GM08714 (cell line): ENCODE measurements around the gene PACS2.
"Not testable (repeated sequence)": the region's sequence is repeated elsewhere in the genome, so short reads cannot be mapped to it uniquely, and the experiment has no call there.

ENCODE experiments used
- H3K4me3 ChIP-seq: fragments of 200-500 bp; sonication (Bioruptor generic); 2 replicates; pipeline ENCODE4 v1.5.1; 2014; ENCODE audit warnings: mild to moderate bottlenecking, low read length, inconsistent platforms
- ZNF274 ChIP-seq: IDR thresholded peaks from 2 replicates; pipeline ENCODE4 v1.6.1; 2012; ENCODE audit warnings: mild to moderate bottlenecking, low read depth, low read length

PACS2 gene

DNA sequence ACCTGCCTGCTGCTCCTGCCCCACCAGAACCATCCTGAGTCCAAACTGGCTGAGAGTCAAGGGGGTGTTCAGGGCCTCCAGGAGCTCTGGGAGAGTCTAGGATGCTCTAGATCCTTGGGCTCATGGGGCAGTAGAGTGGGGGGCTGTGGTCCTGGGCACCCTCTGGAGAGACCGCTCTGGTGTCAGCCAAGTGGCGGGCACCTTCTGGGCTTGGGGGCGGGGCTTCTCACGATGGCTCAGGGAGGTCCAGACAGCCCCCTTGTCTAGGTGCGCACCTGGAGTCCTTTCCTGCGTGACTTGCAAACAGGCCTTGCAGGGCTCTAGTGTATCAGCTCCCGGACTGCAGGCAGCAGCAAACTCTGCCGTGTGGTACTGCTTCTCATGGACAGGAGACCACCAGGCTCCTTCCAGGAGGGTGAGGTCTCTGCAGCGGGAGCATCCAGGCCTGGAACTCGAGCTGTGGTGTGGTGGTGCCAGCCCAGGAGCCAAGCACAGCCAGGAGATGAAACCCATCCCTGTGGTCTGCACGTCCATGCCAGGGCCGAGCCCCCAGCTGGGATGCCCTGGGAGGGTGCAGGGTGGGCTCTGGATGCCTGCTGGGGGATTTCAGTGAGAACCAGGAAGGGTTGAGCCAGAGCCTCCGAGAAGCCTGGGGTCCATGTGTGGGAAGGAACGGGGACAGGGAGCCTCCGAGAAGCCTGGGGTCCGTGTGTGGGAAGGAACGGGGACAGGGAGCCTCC is 15.0 kb downstream of the PACS2 start:
- H3K4me3 ChIP-seq, result no peak overlapping the region
- no peak for TF ChIP-seq ZNF274

DNA sequence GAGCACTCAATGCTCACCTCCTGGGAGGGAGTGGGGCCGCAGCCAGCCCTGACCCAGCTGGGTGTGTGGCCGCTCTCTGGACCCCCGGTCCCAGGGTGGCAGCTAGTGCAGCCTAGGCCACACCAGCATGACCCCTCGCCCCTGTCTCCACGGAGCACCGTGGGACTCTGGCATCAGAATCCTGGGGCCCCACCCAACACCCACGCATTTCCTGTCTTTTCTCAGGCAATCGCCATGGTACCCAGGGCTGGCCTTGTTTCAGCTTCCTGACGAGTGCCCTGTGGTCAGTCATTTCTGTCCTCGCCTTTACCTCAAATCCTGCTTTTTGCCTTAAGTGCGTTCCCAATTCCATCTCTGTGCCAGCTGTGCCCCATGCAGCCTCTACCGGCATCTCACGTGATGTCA is 15.9 kb downstream of the PACS2 start:
- no peak for TF ChIP-seq ZNF274
- H3K4me3 ChIP-seq, result no peak overlapping the region

DNA sequence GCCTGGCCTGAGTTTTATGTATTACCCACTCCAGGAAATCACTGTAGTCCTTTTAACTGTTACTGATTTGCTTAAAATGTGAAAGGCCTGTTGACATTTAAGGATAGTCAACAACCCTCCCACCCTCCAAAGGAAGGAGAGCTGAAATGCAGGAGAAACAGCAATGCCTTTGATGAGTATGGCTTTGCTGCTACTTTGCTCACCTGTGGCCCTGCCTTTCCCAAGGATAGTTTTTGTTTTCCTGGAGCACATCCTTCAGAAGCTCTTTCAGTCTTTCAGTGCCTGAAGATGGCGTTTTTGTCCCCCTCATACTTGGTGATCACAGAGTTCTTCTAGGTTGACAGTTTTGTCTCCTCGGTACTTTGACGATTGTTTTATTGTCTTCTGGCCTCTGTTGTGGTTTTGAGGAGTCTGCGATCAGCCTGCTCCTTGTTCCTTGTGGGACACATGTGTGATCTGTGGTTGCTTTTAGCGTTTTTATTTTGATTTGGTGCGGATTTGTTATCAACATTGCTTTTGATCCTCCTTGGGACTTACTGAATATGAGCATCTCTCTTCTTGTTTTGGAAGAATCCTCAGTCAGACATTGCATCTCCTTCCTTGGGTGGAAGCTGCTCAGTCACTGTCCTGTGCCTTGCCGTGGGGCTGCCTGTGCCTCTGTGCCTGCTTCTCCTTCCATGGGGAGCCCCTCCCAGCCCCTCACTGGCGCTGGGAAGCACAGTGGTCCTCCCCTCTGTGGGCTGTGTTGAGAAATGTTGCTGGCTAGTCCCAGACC is 17.2 kb downstream of the PACS2 start:
- H3K4me3 ChIP-seq, result no peak overlapping the region
- TF ChIP-seq ZNF274, result no peak

DNA sequence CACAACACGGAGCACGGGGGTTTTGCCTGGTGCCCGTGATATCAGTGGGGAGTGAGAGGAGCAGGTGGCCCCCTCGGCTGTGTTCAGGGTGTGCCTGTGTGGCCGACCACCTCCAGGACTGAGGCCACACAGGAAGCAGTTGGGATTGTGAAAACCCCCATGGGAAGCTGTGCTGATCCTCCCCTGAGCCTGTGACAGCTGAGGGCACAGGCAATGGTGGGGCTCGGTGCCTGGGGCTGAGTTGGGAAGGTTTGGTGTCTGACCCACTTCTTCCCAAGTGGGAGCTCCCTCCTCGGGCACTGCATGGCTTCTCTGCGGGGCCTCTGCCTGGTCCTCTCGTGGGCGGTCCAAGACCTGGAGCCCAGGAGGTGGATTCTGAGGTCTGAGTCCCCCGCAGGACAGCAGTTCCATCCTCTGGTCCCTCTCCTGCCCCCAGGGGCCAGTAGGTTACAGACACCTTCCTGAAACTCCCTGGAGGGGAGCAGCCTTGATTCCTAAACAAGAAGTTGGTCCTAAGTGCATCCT is 17.9 kb downstream of the PACS2 start:
- no peak for TF ChIP-seq ZNF274
- H3K4me3 ChIP-seq, result no peak overlapping the region

DNA sequence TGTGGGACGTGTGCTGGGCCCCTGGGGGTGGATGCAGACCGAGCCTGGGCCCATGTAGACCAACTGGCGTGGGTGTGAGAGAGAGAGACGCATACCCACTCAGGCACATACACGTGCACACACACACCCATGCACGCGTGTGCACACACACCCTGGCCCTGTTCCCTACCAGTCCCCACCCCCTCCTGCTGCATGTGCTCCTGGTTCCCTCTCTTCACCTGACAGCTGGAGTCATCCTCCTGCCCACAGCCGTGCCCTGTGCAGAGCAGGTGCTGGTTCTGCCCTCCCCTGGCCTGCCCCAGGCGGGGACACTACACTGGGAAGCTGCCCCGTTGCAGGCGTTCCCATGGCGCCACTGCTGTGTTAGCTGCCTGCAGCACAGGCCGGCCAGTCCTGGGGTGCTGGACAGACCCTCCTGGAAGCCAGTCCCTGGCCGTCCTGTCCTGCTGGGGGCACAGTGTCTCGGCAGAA is 18.5 kb downstream of the PACS2 start:
- H3K4me3 ChIP-seq, result no peak overlapping the region
- no peak for TF ChIP-seq ZNF274

DNA sequence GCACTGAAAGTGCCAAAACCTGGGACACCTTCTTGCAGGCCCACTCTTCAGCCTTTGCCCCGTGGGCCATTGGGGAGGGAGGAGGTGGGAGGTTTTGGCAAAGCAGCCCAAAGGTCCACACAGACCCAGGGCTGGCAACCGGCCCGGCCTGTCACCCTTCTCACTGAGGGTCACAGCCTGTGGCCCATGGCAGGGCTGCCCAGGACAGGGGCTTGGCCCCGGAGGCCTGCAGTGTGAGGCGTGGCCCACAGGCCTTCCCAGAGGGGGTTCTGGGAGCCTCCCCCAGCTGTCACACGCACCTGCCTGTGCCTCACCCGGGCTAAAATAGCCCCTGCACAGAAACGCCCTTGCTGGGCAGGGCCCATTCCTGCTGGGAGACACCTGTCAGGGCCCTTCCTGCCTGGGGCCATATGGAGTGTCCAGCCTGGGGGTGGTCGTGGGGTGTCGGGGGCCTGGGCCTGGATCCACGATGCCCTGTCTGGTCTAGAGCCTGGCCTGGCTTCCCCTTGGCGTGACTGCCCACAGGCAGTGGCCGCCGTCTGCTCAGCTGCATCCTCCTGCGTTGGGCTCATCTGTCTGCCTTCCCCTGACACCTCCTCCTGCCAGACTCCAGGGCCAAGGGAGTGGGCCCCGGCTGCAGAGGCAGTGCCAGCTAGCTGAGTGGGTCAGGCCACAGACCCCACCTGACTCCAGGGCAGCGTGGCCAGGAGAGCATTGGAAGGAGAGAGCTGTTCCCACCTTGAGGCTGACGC is 19.2 kb downstream of the PACS2 start:
- no peak overlapping the region for H3K4me3 ChIP-seq
- no peak for TF ChIP-seq ZNF274

DNA sequence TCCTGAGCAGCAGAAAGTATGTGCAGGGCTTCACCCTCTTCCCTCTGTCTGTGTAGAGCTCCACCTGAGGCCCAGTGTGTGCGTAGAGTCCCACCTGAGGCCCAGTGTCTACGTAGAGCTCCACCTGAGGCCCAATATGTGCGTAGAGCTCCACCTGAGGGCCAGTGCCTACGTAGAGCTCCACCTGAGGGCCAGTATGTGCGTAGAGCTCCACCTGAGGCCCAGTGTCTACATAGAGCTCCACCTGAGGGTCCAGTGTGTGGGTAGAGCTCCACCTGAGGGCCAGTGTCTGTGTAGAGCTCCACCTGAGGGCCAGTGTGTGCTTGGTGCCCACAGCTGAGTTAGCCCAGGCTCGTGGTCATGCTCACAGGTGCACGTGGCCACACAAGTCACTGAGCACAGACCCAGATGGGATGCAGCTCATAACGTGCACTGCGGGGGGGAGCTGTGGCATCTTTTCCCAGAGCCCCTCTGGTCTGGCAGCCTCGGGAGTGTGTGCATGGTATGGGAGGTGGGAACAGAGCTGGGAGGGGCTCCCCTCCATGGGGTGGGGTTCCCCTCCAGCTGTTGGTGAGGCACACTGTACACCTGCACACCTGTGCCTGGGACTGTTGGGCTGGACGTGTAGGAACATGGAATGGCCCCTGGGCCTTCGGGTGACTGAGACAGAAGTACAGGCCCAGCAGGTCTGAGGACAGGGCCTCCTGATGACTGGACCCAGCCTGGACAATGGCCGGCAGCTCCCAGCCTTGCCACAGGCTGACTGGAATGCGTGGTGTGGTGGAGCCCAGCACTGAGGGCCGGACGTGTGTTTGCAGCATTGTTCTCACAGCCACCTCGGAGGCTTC is 20.1 kb downstream of the PACS2 start:
- no peak overlapping the region for H3K4me3 ChIP-seq
- no peak for TF ChIP-seq ZNF274

DNA sequence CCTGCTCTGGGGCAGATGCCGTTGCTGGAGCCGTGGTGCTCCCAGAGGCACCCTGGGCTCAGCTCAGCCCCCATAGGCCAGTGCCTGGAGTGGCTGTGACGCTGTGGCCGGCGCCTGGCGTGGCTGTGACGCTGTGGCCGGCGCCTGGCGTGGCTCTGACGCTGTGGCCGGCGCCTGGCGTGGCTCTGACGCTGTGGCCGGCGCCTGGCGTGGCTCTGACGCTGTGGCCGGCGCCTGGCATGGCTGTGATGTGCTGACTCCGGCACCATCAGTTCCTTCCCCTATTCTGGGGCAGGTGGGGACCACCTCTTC is 20.6 kb downstream of the PACS2 start:
- H3K4me3 ChIP-seq, result not testable (repeated sequence)

DNA sequence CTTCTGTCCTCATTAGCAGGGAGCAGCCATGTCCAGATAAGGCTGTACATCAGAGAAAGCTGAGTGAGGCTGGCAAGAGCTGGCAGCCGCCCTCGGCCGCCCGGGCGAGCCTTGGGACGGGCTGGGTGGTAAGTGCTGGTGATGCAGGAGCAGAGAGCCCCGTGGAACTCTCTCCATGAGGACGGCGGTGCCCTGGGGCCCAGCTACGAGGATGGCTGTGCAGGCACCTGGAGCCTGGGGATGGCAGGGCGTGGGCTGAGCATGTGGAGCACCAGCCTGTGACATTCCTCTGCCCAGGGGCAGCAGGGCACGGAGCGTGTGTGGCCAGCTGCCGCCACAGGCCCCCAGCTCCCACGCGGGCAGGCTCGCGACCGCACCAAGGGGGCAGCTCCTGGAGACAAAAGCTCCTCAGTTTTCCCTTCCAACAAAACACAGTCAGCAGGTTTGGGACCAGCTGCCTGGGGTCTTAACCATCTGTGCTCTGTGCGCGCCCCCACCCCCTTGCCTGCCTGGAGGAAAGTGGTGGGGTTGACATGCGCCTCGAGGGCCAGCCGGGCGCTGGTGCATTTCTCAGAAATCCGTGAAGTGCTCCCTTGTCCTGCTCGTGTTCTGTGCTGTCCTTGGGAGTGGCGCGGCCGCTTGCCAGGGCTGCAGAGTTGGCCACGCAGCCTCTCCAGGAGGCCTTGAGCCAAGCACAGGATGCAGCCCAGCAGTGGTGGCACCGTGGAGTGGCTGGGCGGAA is 21.4 kb downstream of the PACS2 start:
- no peak overlapping the region for H3K4me3 ChIP-seq
- no peak for TF ChIP-seq ZNF274

DNA sequence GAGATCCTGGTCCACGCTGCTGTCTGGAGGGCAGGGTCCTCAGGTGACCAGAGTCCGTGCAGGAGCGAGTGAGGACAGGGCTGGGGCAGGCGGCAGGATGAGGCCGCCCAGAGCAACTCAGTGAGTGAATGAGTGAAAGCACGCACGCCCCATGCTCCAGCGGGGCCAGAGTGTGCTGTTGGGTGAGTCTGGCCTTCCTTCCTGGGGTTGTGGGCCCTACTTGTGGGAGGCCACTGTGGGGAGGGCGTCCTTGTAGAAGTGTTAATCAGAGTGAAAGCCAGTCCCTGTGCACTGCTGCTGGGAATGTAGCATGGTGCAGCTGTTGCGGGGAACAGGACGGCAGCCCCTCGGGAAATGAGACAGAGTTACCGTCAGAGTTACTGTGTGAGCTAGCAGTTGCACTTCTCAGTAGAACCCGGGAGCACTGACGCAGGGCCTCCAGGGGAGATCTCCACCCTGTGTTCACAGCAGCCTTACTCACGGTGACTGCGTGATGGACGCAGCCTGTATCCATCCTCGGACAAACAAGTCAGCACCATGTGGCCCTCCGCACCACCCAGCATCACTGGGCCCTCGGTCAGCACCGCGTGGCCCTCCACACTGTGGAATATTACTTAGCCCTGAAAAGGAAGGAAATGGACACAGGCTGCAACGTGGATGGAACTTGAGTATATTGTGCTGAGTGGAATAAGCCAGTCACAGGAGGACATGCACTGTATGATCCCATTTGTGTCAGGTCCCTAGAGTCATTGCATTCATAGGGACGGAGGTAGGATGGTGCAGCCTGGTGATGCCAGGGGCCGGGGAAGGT is 22.1 kb downstream of the PACS2 start:
- H3K4me3 ChIP-seq, result no peak overlapping the region
- no peak for TF ChIP-seq ZNF274

DNA sequence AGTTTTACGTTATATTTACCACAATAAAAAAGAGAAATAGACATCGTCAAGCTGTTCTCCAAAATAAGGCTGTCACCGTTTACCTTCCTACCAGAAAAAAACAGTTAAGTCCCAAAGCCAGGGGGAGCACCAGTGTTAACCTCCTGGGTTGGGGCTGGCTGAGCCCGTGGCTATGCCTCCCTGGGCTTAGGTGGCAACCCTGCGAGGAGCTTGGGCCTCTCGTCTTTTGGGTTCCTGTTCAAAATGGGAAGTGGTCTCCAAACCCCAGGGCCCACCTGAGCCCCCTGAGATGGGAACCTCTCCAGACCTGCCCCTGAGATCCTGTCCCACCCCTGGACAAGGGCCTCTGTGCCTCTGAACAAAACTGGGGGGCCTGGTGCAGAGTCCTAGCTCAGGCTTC is 22.9 kb downstream of the PACS2 start:
- TF ChIP-seq ZNF274, result no peak
- H3K4me3 ChIP-seq, result no peak overlapping the region

DNA sequence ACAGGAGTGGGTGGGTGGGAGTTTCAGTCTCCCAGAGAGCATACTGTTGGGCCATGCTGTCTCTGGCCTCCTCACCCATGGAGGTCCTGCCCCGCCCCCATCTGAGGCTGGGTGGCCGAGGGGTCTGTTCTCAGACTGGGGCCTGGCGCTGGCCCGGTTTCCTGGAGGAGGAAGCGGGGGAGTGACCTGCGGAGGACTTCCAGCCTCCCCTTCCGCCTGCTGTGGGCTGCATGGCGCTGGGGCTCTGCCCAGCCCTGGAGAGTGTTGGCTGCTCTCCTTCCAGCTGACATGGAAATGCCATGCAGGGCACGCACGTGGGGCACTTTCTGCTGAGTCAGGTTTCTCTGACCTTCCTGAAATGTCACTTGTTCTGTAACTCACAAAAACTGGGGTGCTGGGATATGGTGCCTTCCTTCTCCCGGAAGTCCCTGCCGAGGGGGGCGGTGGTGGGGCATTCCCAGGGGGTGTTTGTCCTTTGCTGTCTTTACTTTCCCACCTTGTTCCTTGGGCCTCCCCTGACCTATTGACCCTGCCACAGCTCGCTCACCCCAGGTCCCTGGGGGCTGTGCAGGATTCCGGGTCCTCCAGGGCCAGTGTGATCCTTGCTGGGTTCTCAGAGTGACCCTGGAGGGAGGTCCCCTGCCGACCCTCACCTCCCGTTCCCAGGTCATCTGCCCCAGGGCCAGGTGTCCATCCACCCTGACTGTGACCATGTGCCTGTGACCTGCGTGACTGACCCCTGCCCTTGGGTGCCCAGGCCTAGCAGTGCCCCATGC is 23.6 kb downstream of the PACS2 start:
- no peak for TF ChIP-seq ZNF274
- H3K4me3 ChIP-seq, result no peak overlapping the region
